K562 (cell line): ENCODE measurements around the gene PI4KA. TPM values are rescaled to one million over a fixed set of nuclear protein-coding genes. Genes with fewer than 3 reads are reported as not detected.

ENCODE experiments used
- ATAC-seq: fragments of 200-7000 bp; cut with Tn5 transposase; 3 replicates; pipeline ENCODE4 v1.9.1; 2020; ENCODE audit warnings: moderate library complexity
- BruUV-seq: library from RNA; stranded (reverse); fragments of 400-500 nt; replicated peaks from 2 replicates; lab custom pipeline; 2021; lab: Mats Ljungman, UMichigan
- CTCF ChIA-PET: fragments of 300-600 bp; formaldehyde crosslinking; extraction: SDS; loops from one replicate; lab custom pipeline; 2021; ENCODE audit warnings: low intra/inter-chr PET ratio; lab: Yijun Ruan, JAX
- POLR2A ChIA-PET: fragments of 300-600, 350-650 bp; sonication (Branson Sonifier 250); formaldehyde crosslinking; extraction: SDS; loops from one replicate; lab custom pipeline; 2021; ENCODE audit warnings: antibody characterized with exemption, inconsistent platforms; lab: Yijun Ruan, JAX
- DNase-seq, 4 experiments: peaks; one replicate each; pipeline versions ENCODE4 v3.0.0 to v3.0.0-alpha.2; 2011 to 2018; ENCODE audit warnings: low spot score in 3 of 4, mixed read lengths in 3 of 4; ENCODE audit errors: extremely low read depth in 1 of 4
- FAIRE-seq: peaks from 2 replicates; lab custom pipeline; 2011; peaks lifted over from hg19 to GRCh38; lab: Jason Lieb, UNC
- H2AFZ ChIP-seq: 2 replicates; pipeline ENCODE4 v1.6.0; 2011; ENCODE audit warnings: low read depth, low read length, control low read depth, inconsistent platforms
- H3K27ac ChIP-seq: fragments of 200-600 bp; 3 replicates; pipeline ENCODE4 v1.8.0; 2011; ENCODE audit warnings: low read depth, mild to moderate bottlenecking, control low read depth, inconsistent platforms, low read length, moderate library complexity, mixed read lengths; ENCODE audit errors: extremely low read depth
- H3K27me3 ChIP-seq, 2 experiments: fragments of 300-600 bp in 1 of 2; 2 replicates in 1 of 2; 3 replicates in 1 of 2; pipeline versions ENCODE4 v1.6.0 to v1.8.0; 2011; ENCODE audit warnings: inconsistent platforms in 2 of 2, low read length in 2 of 2, mild to moderate bottlenecking in 1 of 2, mixed read lengths in 1 of 2, moderate library complexity in 1 of 2; ENCODE audit not compliant: control insufficient read depth in 2 of 2, insufficient read depth in 2 of 2
- H3K36me3 ChIP-seq: fragments of 300-600 bp; 3 replicates; pipeline ENCODE4 v1.8.0; 2011; ENCODE audit warnings: mild to moderate bottlenecking, low read length, inconsistent platforms; ENCODE audit not compliant: control insufficient read depth, insufficient read depth
- H3K4me1 ChIP-seq, 2 experiments: fragments of 200-600 bp in 1 of 2; replicated peaks in 1 of 2; 2 replicates in 1 of 2; 3 replicates in 1 of 2; pipeline versions ENCODE4 v1.5.1 to v1.8.0; 2011; ENCODE audit warnings: inconsistent platforms in 2 of 2, low read length in 2 of 2, mild to moderate bottlenecking in 1 of 2, mixed read lengths in 1 of 2, moderate library complexity in 1 of 2; ENCODE audit not compliant: control insufficient read depth in 2 of 2, insufficient read depth in 2 of 2
- H3K4me2 ChIP-seq: 2 replicates; pipeline ENCODE4 v1.6.1; 2011; ENCODE audit warnings: low read length, control low read depth, inconsistent platforms, mixed read lengths; ENCODE audit not compliant: insufficient read depth
- H3K4me3 ChIP-seq: fragments of 200-600 bp; sonication (generic), shearing (Covaris generic); 2 replicates; pipeline ENCODE4 v1.5.1; 2016; ENCODE audit warnings: control low read depth, inconsistent platforms
- H3K79me2 ChIP-seq: fragments of 200-600 bp; 3 replicates; pipeline ENCODE4 v1.8.0; 2011; ENCODE audit warnings: low read length, inconsistent platforms; ENCODE audit not compliant: control insufficient read depth, insufficient read depth
- H3K9ac ChIP-seq, 2 experiments: 2 replicates each; pipeline versions ENCODE4 v1.6.0 to v1.6.1; 2011; ENCODE audit warnings: low read depth in 2 of 2, low read length in 2 of 2, control low read depth in 1 of 2, inconsistent platforms in 1 of 2, mild to moderate bottlenecking in 1 of 2, mixed read lengths in 1 of 2; ENCODE audit not compliant: insufficient read depth in 1 of 2
- H3K9me1 ChIP-seq: one replicate; pipeline ENCODE4 v1.6.0; 2011; ENCODE audit warnings: inconsistent platforms, mild to moderate bottlenecking, low read length, moderate library complexity; ENCODE audit not compliant: control insufficient read depth, insufficient read depth
- H3K9me3 ChIP-seq: replicated peaks from 2 replicates; pipeline ENCODE4 v1.5.1; 2011; ENCODE audit warnings: low read depth, low read length, inconsistent platforms; ENCODE audit not compliant: control insufficient read depth, insufficient read depth
- H4K20me1 ChIP-seq: replicated peaks from 2 replicates; pipeline ENCODE4 v1.6.1; 2011; ENCODE audit warnings: low read length, inconsistent platforms, mixed read lengths; ENCODE audit not compliant: control insufficient read depth, insufficient read depth
- ZNF407 ChIP-seq: fragments of 450-650 bp; IDR thresholded peaks from 2 replicates; pipeline ENCODE4 v1.6.1; 2016; ENCODE audit warnings: low read depth
- WGBS: fragments of 100-300 bp; shearing (Covaris generic); methylation state at CpG from one replicate; pipeline ENCODE4 v1.1.6; 2016; ENCODE audit warnings: low coverage, mixed read lengths; ENCODE audit not compliant: insufficient coverage; ENCODE audit errors: missing lambda C conversion rate; 5-methylcytosine and 5-hydroxymethylcytosine counted together
- in situ Hi-C: fragments of 300-500 bp; cut with MboI; formaldehyde crosslinking; loops from 4 replicates; pipeline ENCODE4 v1.15.0; 2018; ENCODE audit warnings: inconsistent platforms, mixed read lengths
- intact Hi-C: fragments of 100-400 bp; cut with micrococcal nuclease; formaldehyde crosslinking; loops from 2 replicates; pipeline ENCODE4 v1.14.2; 2022
- polyA plus RNA-seq, 8 experiments: library from polyadenylated mRNA; depleted of rRNA in 4 of 8; stranded (reverse) in 5 of 8; unstranded in 3 of 8; fragments of >200 nt; fragmentation: Nextera tagmentation in 2 of 8; fragmentation: Illumina TruSeq in 1 of 8; extraction: Ambion mirVana in 2 of 8; extraction: Trizol in 1 of 8; gene quantifications; 2 replicates each; pipeline versions ENCODE4 v1.2.1 to v1.2.3, GENCODE V29; 2011 to 2014; ENCODE audit warnings: inconsistent platforms in 1 of 8, missing spikeins in 1 of 8
- total RNA-seq, 7 experiments: library from RNA; depleted of rRNA in 6 of 7; stranded (reverse); fragments of >200 nt in 6 of 7; fragmentation: Illumina TruSeq in 2 of 7; extraction: Trizol in 2 of 7; gene quantifications; 2 replicates each; pipeline versions ENCODE4 v1.2.1 to v1.2.3, GENCODE V29; 2011 to 2021; ENCODE audit warnings: low replicate concordance in 1 of 7

The PI4KA gene
- total and polyA plus RNA-seq, 9 of the 15 experiments (the other 6 are each of a cell fraction or from before 2014, with no cell fraction given): 7.3 to 187 (median 84.7) TPM

GRCh38 chr22:20785415-20785814 is 73.2 kb downstream of the PI4KA start:
- 45% methylated on average over 3 of the region's 3 CpGs for WGBS
- Histone ChIP-seq H3K4me3 (no peak overlapping the region), H3K27ac (no peak overlapping the region), H3K9me1 (peaks cover 7% of the 10 kb centered on the region), H3K9me3 (no peaks in the 10 kb centered on the region), H3K36me3 (peaks cover 45% of the 10 kb centered on the region), H3K4me1 (peaks cover 0 to 12% of the 10 kb centered on the region in 2 experiments; a peak in 2 of 5 replicates), H3K27me3 (no peaks in the 10 kb centered on the region), H4K20me1 (peaks cover 50% of the 10 kb centered on the region), H3K4me2 (no peak overlapping the region), H3K79me2 (no peaks in the 10 kb centered on the region), H3K9ac (no peak overlapping the region), H2AFZ (no peak overlapping the region)
- ChIA-PET POLR2A (interaction anchor here (0.6 to 3.8 kb wide), 5 partner anchors 10 to 98 kb away, joined by 3 to 12 read pairs (median 9); partner anchors contain the start of gene SERPIND1), CTCF (interaction anchor here (3.5 kb wide), 1 partner anchor 179 kb away, joined by 22 read pairs; no protein-coding TSS in a partner anchor)
- DNase-seq (no peak), FAIRE-seq (no peak), ATAC-seq (no peak)
- in situ Hi-C loops (loop anchor here (25.0 kb wide), 2 partner anchors 352 to 1948 kb away; no protein-coding TSS in a partner anchor), intact Hi-C loops (loop anchor here (2.0 kb wide), 1 partner anchor 83 kb away; no protein-coding TSS in a partner anchor)
- no TSS peak for BruUV-seq
- no peak for TF ChIP-seq ZNF407
